Body of pancreas (tissue), 4 donors: ENCODE measurements around the gene CHFR. TPM values are rescaled to one million over a fixed set of nuclear protein-coding genes. Genes with fewer than 3 reads are reported as not detected.

ENCODE experiments used
- ATAC-seq: fragments of 150-250 bp; one replicate; pipeline ENCODE4 v1.9.1; 2016
- DNase-seq, 4 donors: peaks; one replicate each; pipeline ENCODE4 v3.0.0-alpha.2; 2019
- H3K27ac ChIP-seq, 4 donors: fragments of 200-600 bp; sonication (generic); 1 replicate in 3 of 4; 2 replicates in 1 of 4; pipeline versions ENCODE4 v1.5.1 to v1.6.1; 2016 to 2019; ENCODE audit warnings: mild to moderate bottlenecking in 1 of 4, mixed read lengths in 1 of 4, moderate library complexity in 1 of 4
- H3K27me3 ChIP-seq, 2 donors: fragments of 200-600 bp; sonication (generic); one replicate each; pipeline ENCODE4 v1.6.0; 2016; ENCODE audit warnings: mild to moderate bottlenecking in 1 of 2
- H3K36me3 ChIP-seq, 2 donors: fragments of 200-600 bp; sonication (generic); replicated peaks in 1 of 2; 2 replicates each; pipeline ENCODE4 v1.5.1; 2016; ENCODE audit warnings: low read depth in 2 of 2; ENCODE audit not compliant: insufficient read depth in 1 of 2
- H3K4me1 ChIP-seq: fragments of 200-600 bp; sonication (generic); one replicate; pipeline ENCODE4 v1.6.0; 2016
- H3K4me3 ChIP-seq, 2 donors: fragments of 200-600 bp; sonication (generic); 1 replicate in 1 of 2; 2 replicates in 1 of 2; pipeline ENCODE4 v1.5.1; 2016 to 2019
- H3K9me3 ChIP-seq, 3 donors: fragments of 200-600 bp; sonication (generic); 1 replicate in 2 of 3; 2 replicates in 1 of 3; pipeline ENCODE4 v1.5.1; 2016
- CTCF ChIP-seq, 7 experiments: fragments of 450-650 bp in 4 of 7; fragments of 200-600 bp in 3 of 7; sonication (generic) in 3 of 7; IDR thresholded peaks; one replicate each; pipeline ENCODE4 v1.5.1; 2016 to 2019; ENCODE audit warnings: antibody characterized with exemption in 7 of 7
- POLR2A ChIP-seq, 3 donors: fragments of 450-650 bp; IDR thresholded peaks; one replicate each; pipeline ENCODE4 v1.6.1; 2016; ENCODE audit warnings: antibody characterized with exemption in 3 of 3, mild to moderate bottlenecking in 2 of 3
- WGBS, 2 donors: methylation state at CpG; one replicate each; pipeline ENCODE4 v1.1.5; 2017; 5-methylcytosine and 5-hydroxymethylcytosine counted together
- intact Hi-C: fragments of 100-400 bp; cut with DNase I; formaldehyde crosslinking; loops from one replicate; pipeline ENCODE4 v1.15.1; 2023
- total RNA-seq, 2 donors: library from RNA; depleted of rRNA; stranded (reverse); fragments of >200 nt; gene quantifications; one replicate each; pipeline ENCODE4 v1.1.0, GENCODE V29; 2016

Gene CHFR
- total RNA-seq, 2 donors from 2014 or later, result 31.4 to 45.2 TPM

- 86 to 98% methylated on average over 7 to 9 of the region's 11 CpGs for WGBS, 2 donors
- ATAC-seq, result no peak
Measured at GRCh38 chr12:132874175-132874574, 13.2 kb downstream of the CHFR start.

GRCh38 chr12:132873724-132874123 is 13.7 kb downstream of the CHFR start:
- Histone ChIP-seq H3K4me1 (no peaks in the 10 kb centered on the region), H3K36me3 (peaks cover 0 to 35% of the 10 kb centered on the region in 2 donors), H3K4me3 (no peak overlapping the region), H3K9me3 (no peaks in the 10 kb centered on the region), H3K27ac (no peak overlapping the region), H3K27me3 (no peaks in the 10 kb centered on the region)
- DNase-seq (no peak), ATAC-seq (no peak)
- 92 to 93% methylated on average over 8 to 10 of the region's 10 CpGs for WGBS, 2 donors
- intact Hi-C loops, result no loop called here
- TF ChIP-seq CTCF (IDR thresholded peaks at IDR 0.05) (no peak), POLR2A (IDR thresholded peaks at IDR 0.05) (no peak)

More at GRCh38 chr12:132874175-132874574, 13.2 kb downstream of the CHFR start:
- Histone ChIP-seq H3K4me3 (no peak overlapping the region), H3K9me3 (no peaks in the 10 kb centered on the region), H3K27me3 (no peaks in the 10 kb centered on the region), H3K4me1 (no peaks in the 10 kb centered on the region), H3K36me3 (peaks cover 0 to 35% of the 10 kb centered on the region in 2 donors), H3K27ac (no peak overlapping the region)
- TF ChIP-seq CTCF (IDR thresholded peaks at IDR 0.05) (no peak), POLR2A (IDR thresholded peaks at IDR 0.05) (no peak)
- DNase-seq, result no peak
- intact Hi-C loops, result no loop called here

GRCh38 chr12:132872975-132873421 is 14.4 kb downstream of the CHFR start:
- Histone ChIP-seq H3K4me3 (no peak overlapping the region), H3K4me1 (no peaks in the 10 kb centered on the region), H3K36me3 (peaks cover 0 to 35% of the 10 kb centered on the region in 2 donors), H3K9me3 (no peaks in the 10 kb centered on the region), H3K27me3 (no peaks in the 10 kb centered on the region), H3K27ac (no peak overlapping the region)
- 81 to 86% methylated on average over 5 to 12 of the region's 12 CpGs for WGBS, 2 donors
- TF ChIP-seq CTCF (IDR thresholded peaks at IDR 0.05), result no peak
- no peak for TF ChIP-seq POLR2A (IDR thresholded peaks at IDR 0.05)
- no peak for ATAC-seq
- no peak for DNase-seq
- intact Hi-C loops, result no loop called here

- H3K27ac ChIP-seq, result no peak overlapping the region
Measured at GRCh38 chr12:132872073-132872855, 15.1 kb downstream of the CHFR start.

More at GRCh38 chr12:132872073-132872855, 15.1 kb downstream of the CHFR start:
- H3K9me3 ChIP-seq, result no peaks in the 10 kb centered on the region
- no peaks in the 10 kb centered on the region for H3K4me1 ChIP-seq
- no peak overlapping the region for H3K4me3 ChIP-seq
- DNase-seq (no peak), ATAC-seq (no peak)
- no peaks in the 10 kb centered on the region for H3K27me3 ChIP-seq
- TF ChIP-seq CTCF (IDR thresholded peaks at IDR 0.05), result no peak
- TF ChIP-seq POLR2A (IDR thresholded peaks at IDR 0.05), result no peak
- intact Hi-C loops, result no loop called here
- 90 to 92% methylated on average over 20 to 21 of the region's 21 CpGs for WGBS, 2 donors
- peaks cover 3 to 34% of the 10 kb centered on the region in 2 donors for H3K36me3 ChIP-seq
